Liver (tissue), 6 donors: ENCODE results near the gene SLC22A5. TPM values are rescaled to one million over a fixed set of nuclear protein-coding genes. Genes with fewer than 3 reads are reported as not detected.

Experiments used
- FOXA1 ChIP-seq: IDR thresholded peaks from 2 replicates; pipeline ENCODE4 v1.6.1; 2016; ENCODE audit warnings: antibody characterized with exemption
- GABPA ChIP-seq, 2 donors: IDR thresholded peaks in 1 of 2; conservative IDR thresholded peaks in 1 of 2; 2 replicates each; pipeline ENCODE4 v1.6.1; 2016; ENCODE audit warnings: antibody characterized with exemption in 2 of 2, mild to moderate bottlenecking in 1 of 2, moderate library complexity in 1 of 2
- HNF4G ChIP-seq: IDR thresholded peaks from 2 replicates; pipeline ENCODE4 v1.6.1; 2016; ENCODE audit warnings: antibody characterized with exemption
- SP1 ChIP-seq: IDR thresholded peaks from 2 replicates; pipeline ENCODE4 v1.6.1; 2018; ENCODE audit warnings: antibody characterized with exemption, mild to moderate bottlenecking
- polyA plus RNA-seq, 2 donors: library from polyadenylated mRNA; stranded (reverse) in 1 of 2; unstranded in 1 of 2; fragments of 200-250 nt in 1 of 2; fragments of >200 nt in 1 of 2; fragmentation: Nextera tagmentation in 1 of 2; extraction: Ambion mirVana in 1 of 2; gene quantifications; one replicate each; pipeline versions ENCODE4 v1.2.1 to v1.2.3, GENCODE V29; 2013 to 2015
- small RNA-seq: library from RNA; depleted of rRNA; stranded (forward); fragments of <200 nt; gene quantifications from one replicate; pipeline ENCODE3, GENCODE V24; 2014
- total RNA-seq, 2 donors: library from RNA; depleted of rRNA; stranded (reverse); fragments of >200 nt; gene quantifications; one replicate each; pipeline ENCODE4 v1.2.3, GENCODE V29; 2014
- donor health status: healthy.
- donor health status: healthy.
- donor health status: healthy.

The SLC22A5 gene
- total and polyA plus RNA-seq, 4 donors: 3.4 to 12.7 (median 8.5) TPM

DNA sequence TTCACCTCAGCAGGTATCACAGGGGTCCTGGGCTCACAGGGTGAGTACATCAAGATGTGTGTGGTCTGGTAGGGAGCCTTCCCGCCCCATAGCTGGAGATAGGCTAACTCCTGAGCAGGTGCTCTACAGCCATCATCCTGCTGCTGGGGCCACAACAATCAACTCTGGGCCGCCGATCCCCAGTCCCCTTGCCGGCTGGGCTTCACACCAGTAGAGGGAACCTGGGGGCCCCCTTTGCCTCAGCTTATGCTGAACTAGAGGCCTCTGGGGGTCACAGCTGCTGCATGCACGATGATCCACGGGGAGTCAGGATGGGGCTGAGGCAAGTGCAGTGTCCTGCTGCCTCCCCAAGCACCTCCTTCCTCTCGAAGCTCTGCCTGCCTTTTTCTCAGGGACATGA, 74.6 kb downstream of the SLC22A5 start (continued):
- no peak for TF ChIP-seq FOXA1
- TF ChIP-seq SP1: no peak
- TF ChIP-seq GABPA (IDR thresholded peaks at IDR 0.05 in 1 of 2, conservative IDR thresholded peaks at IDR 0.05 in 1 of 2): no peak
- no peak for TF ChIP-seq HNF4G

Small RNAs within 50 kb of the gene (small RNA-seq; reads per million reads assigned to genes)
- gene MIR3936: not detected

Other genes with a start within 250 kb of the SLC22A5 start
- 1 to 10 TPM; 5.1 to 7.9 TPM for gene P4HA2, start 141.9 kb upstream of the SLC22A5 start, total RNA-seq
- 1 to 10 TPM; 4.6 to 7.2 TPM for gene P4HA2, start 141.9 kb upstream of the SLC22A5 start, polyA plus RNA-seq
- under 1 TPM; 0.25 to 0.93 TPM for gene PDLIM4, start 112.0 kb upstream of the SLC22A5 start, total RNA-seq
- gene PDLIM4, start 112.0 kb upstream of the SLC22A5 start, polyA plus RNA-seq: under 1 TPM; 0.45 to 0.85 TPM
- 10 to 100 TPM in 1 of 2 donors, under 1 TPM in 1; 0.59 to 42.2 TPM for gene SLC22A4, start 75.3 kb upstream of the SLC22A5 start, total RNA-seq
- gene SLC22A4, start 75.3 kb upstream of the SLC22A5 start, polyA plus RNA-seq: under 1 TPM; 0.25 to 0.35 TPM
- gene IRF1, start 121.1 kb downstream of the SLC22A5 start, total RNA-seq: 10 to 100 TPM in 1 of 2 donors, 1 to 10 TPM in 1; 9.5 to 42.6 TPM
- 10 to 100 TPM; 22.1 to 27.3 TPM for gene IRF1, start 121.1 kb downstream of the SLC22A5 start, polyA plus RNA-seq
- not detected for gene IL5, start 173.8 kb downstream of the SLC22A5 start, total RNA-seq
- not detected for gene IL5, start 173.8 kb downstream of the SLC22A5 start, polyA plus RNA-seq
- 10 to 100 TPM; 12.5 to 18.7 TPM for gene RAD50, start 187.3 kb downstream of the SLC22A5 start, total RNA-seq
- 10 to 100 TPM in 1 of 2 donors, 1 to 10 TPM in 1; 6.1 to 17.3 TPM for gene RAD50, start 187.3 kb downstream of the SLC22A5 start, polyA plus RNA-seq